H1 (cell line): ENCODE measurements around the gene CD300A. TPM values are rescaled to one million over a fixed set of nuclear protein-coding genes. Genes with fewer than 3 reads are reported as not detected.
A peak's percentile ranks its signal among the peaks of the same experiment; 100 is the strongest.

ENCODE experiments used
- CTCF ChIA-PET: fragments of 300-600 bp; sonication (Branson Sonifier 250); formaldehyde crosslinking; loops from one replicate; lab custom pipeline; 2021; ENCODE audit not compliant: partially characterized antibody; lab: Charles Lee
- POLR2A ChIA-PET: fragments of 300-600 bp; sonication (Branson Sonifier 250); formaldehyde crosslinking; loops from one replicate; lab custom pipeline; 2021; ENCODE audit warnings: inconsistent platforms; ENCODE audit not compliant: partially characterized antibody; lab: Charles Lee
- DNase-seq, 2 experiments: peaks; one replicate each; pipeline versions ENCODE4 v3.0.0 to v3.0.0-alpha.2; 2010 to 2022; ENCODE audit warnings: low spot score in 2 of 2, low read depth in 1 of 2, mixed read lengths in 1 of 2
- FAIRE-seq: peaks from 2 replicates; lab custom pipeline; 2011; peaks lifted over from hg19 to GRCh38; lab: Jason Lieb, UNC
- H2AFZ ChIP-seq: 2 replicates; pipeline ENCODE4 v1.8.1; 2012; ENCODE audit warnings: low read length, inconsistent platforms
- H2AK5ac ChIP-seq: 2 replicates; pipeline ENCODE4 v1.6.1; 2013; ENCODE audit warnings: low read depth, low read length
- H2BK120ac ChIP-seq: replicated peaks from 2 replicates; pipeline ENCODE3; 2013; ENCODE audit warnings: low read depth, low read length, inconsistent platforms
- H2BK12ac ChIP-seq: 2 replicates; pipeline ENCODE4 v1.6.1; 2013; ENCODE audit warnings: low read depth, low read length
- H2BK15ac ChIP-seq: 2 replicates; pipeline ENCODE4 v1.6.1; 2013; ENCODE audit warnings: low read length
- H2BK20ac ChIP-seq: 2 replicates; pipeline ENCODE4 v1.6.1; 2013; ENCODE audit warnings: low read length
- H2BK5ac ChIP-seq: 2 replicates; pipeline ENCODE4 v1.6.1; 2013; ENCODE audit warnings: low read depth, low read length
- H3K14ac ChIP-seq: 2 replicates; pipeline ENCODE4 v1.6.1; 2013; ENCODE audit warnings: inconsistent platforms; ENCODE audit not compliant: insufficient read length
- H3K18ac ChIP-seq: 2 replicates; pipeline ENCODE4 v1.6.1; 2013; ENCODE audit warnings: low read length; ENCODE audit errors: extremely low read depth
- H3K23ac ChIP-seq: 2 replicates; pipeline ENCODE4 v1.6.1; 2013; ENCODE audit warnings: inconsistent platforms; ENCODE audit not compliant: insufficient read length
- H3K23me2 ChIP-seq: 2 replicates; pipeline ENCODE4 v1.6.1; 2013; ENCODE audit warnings: low read depth, low read length
- H3K27ac ChIP-seq: 2 replicates; pipeline ENCODE4 v1.6.1; 2011; ENCODE audit warnings: low read depth, low read length, inconsistent platforms
- H3K27me3 ChIP-seq, 4 experiments: replicated peaks in 1 of 4; 1 replicate in 1 of 4; 2 replicates in 3 of 4; pipeline versions ENCODE4 v1.6.1 to v1.8.1; 2011 to 2013; ENCODE audit warnings: low read length in 3 of 4, mild to moderate bottlenecking in 3 of 4, inconsistent platforms in 2 of 4, mixed read lengths in 2 of 4, moderate library complexity in 1 of 4; ENCODE audit not compliant: control insufficient read depth in 3 of 4, insufficient read depth in 3 of 4; ENCODE audit errors: extremely low read depth in 1 of 4
- H3K36me3 ChIP-seq, 4 experiments: 2 replicates each; pipeline versions ENCODE4 v1.6.1 to v1.8.1; 2011 to 2013; ENCODE audit warnings: mild to moderate bottlenecking in 4 of 4, low read length in 3 of 4, moderate library complexity in 2 of 4, control low read depth in 1 of 4, inconsistent platforms in 1 of 4; ENCODE audit not compliant: insufficient read depth in 4 of 4, control insufficient read depth in 2 of 4
- H3K4ac ChIP-seq: replicated peaks from 2 replicates; pipeline ENCODE3; 2013; ENCODE audit warnings: low read length, low read depth, mixed read lengths, inconsistent platforms; ENCODE audit not compliant: insufficient read length
- H3K4me1 ChIP-seq, 4 experiments: replicated peaks in 1 of 4; 1 replicate in 1 of 4; 2 replicates in 3 of 4; pipeline versions ENCODE4 v1.6.1 to v1.8.1; 2011 to 2013; ENCODE audit warnings: low read length in 3 of 4, inconsistent platforms in 2 of 4, mixed read lengths in 1 of 4; ENCODE audit not compliant: insufficient read depth in 4 of 4, control insufficient read depth in 3 of 4
- H3K4me2 ChIP-seq, 2 experiments: 2 replicates each; pipeline versions ENCODE4 v1.6.1 to v1.8.1; 2011 to 2013; ENCODE audit warnings: low read depth in 2 of 2, low read length in 2 of 2, control low read depth in 1 of 2, inconsistent platforms in 1 of 2, mild to moderate bottlenecking in 1 of 2; ENCODE audit not compliant: insufficient read depth in 1 of 2
- H3K4me3 ChIP-seq, 4 experiments: fragments of 200-600, 300-600 bp in 1 of 4; sonication (generic), shearing (Covaris generic), sonication (Bioruptor Twin) in 1 of 4; 2 replicates each; pipeline versions ENCODE4 v1.5.1 to v1.8.1; 2011 to 2016; ENCODE audit warnings: low read length in 4 of 4, low read depth in 3 of 4, control low read depth in 2 of 4, inconsistent platforms in 2 of 4, mild to moderate bottlenecking in 2 of 4, mixed read lengths in 1 of 4, moderate library complexity in 1 of 4; ENCODE audit not compliant: insufficient read depth in 2 of 4; ENCODE audit errors: extremely low read depth in 1 of 4
- H3K56ac ChIP-seq: replicated peaks from 2 replicates; pipeline ENCODE3; 2013; ENCODE audit warnings: low read depth, mild to moderate bottlenecking, mixed read lengths, low read length, inconsistent platforms; ENCODE audit not compliant: insufficient read length
- H3K79me1 ChIP-seq: 2 replicates; pipeline ENCODE4 v1.6.1; 2013; ENCODE audit warnings: low read depth, low read length, control low read depth
- H3K79me2 ChIP-seq, 2 experiments: 2 replicates each; pipeline versions ENCODE4 v1.6.1 to v1.8.1; 2012 to 2013; ENCODE audit warnings: low read length in 2 of 2, mild to moderate bottlenecking in 2 of 2, inconsistent platforms in 1 of 2; ENCODE audit not compliant: insufficient read depth in 2 of 2, control insufficient read depth in 1 of 2
- H3K9ac ChIP-seq, 4 experiments: replicated peaks in 1 of 4; 1 replicate in 1 of 4; 2 replicates in 3 of 4; pipeline versions ENCODE4 v1.6.1 to v1.8.1; 2011 to 2013; ENCODE audit warnings: low read depth in 3 of 4, low read length in 3 of 4, control low read depth in 2 of 4, mild to moderate bottlenecking in 2 of 4, moderate library complexity in 2 of 4, inconsistent platforms in 1 of 4; ENCODE audit errors: extremely low read depth in 1 of 4
- H3K9me3 ChIP-seq, 2 experiments: 2 replicates each; pipeline versions ENCODE4 v1.6.1 to v1.8.1; 2012 to 2013; ENCODE audit warnings: mild to moderate bottlenecking in 2 of 2, moderate library complexity in 2 of 2, control low read depth in 1 of 2, inconsistent platforms in 1 of 2, low read depth in 1 of 2, low read length in 1 of 2, mixed read lengths in 1 of 2; ENCODE audit not compliant: insufficient read depth in 2 of 2
- H4K20me1 ChIP-seq, 2 experiments: replicated peaks in 1 of 2; 2 replicates each; pipeline versions ENCODE3 to v1.8.1; 2011 to 2013; ENCODE audit warnings: inconsistent platforms in 2 of 2, low read length in 2 of 2, mild to moderate bottlenecking in 1 of 2; ENCODE audit not compliant: insufficient read depth in 2 of 2, control insufficient read depth in 1 of 2
- H4K5ac ChIP-seq: 2 replicates; pipeline ENCODE4 v1.6.1; 2013; ENCODE audit warnings: low read length, low read depth, mixed read lengths, inconsistent platforms; ENCODE audit not compliant: insufficient read length
- H4K8ac ChIP-seq: 2 replicates; pipeline ENCODE4 v1.8.0; 2013; ENCODE audit warnings: mild to moderate bottlenecking, moderate library complexity, low read length, inconsistent platforms; ENCODE audit not compliant: insufficient read depth; ENCODE audit errors: extremely low read depth
- H4K91ac ChIP-seq: replicated peaks from 2 replicates; pipeline ENCODE3; 2013; ENCODE audit warnings: low read length, mixed read lengths, inconsistent platforms; ENCODE audit not compliant: insufficient read length
- PHF8 ChIP-seq: fragments of 200-600 bp; sonication (generic); conservative IDR thresholded peaks from 2 replicates; pipeline ENCODE4 v1.7.1; 2012; ENCODE audit warnings: low read depth, mild to moderate bottlenecking, inconsistent platforms, low read length, moderate library complexity
- SP1 ChIP-seq: IDR thresholded peaks from 2 replicates; pipeline ENCODE4 v1.6.1; 2011; ENCODE audit warnings: low read depth, low read length
- WGBS, 2 experiments: shearing (Covaris generic) in 1 of 2; methylation state at CpG; one replicate each; pipeline versions ENCODE4 v1.1.6 to v1.1.7; 2013 to 2015; ENCODE audit warnings: low lambda C conversion rate in 2 of 2, mixed read lengths in 2 of 2, inconsistent platforms in 1 of 2, low coverage in 1 of 2, missing lambda C conversion rate in 1 of 2; ENCODE audit not compliant: insufficient replicate concordance in 2 of 2, insufficient coverage in 1 of 2, insufficient read length in 1 of 2; ENCODE audit errors: extremely low coverage in 1 of 2, missing lambda C conversion rate in 1 of 2; 5-methylcytosine and 5-hydroxymethylcytosine counted together
- polyA plus RNA-seq, 7 experiments: library from polyadenylated mRNA; depleted of rRNA in 3 of 7; stranded (reverse) in 5 of 7; unstranded in 2 of 7; fragments of >200 nt in 5 of 7; fragments of 200-250 nt in 2 of 7; gene quantifications; 1 replicate in 5 of 7; 2 replicates in 1 of 7; 4 replicates in 1 of 7; pipeline versions ENCODE4 v1.2.1 to v1.2.3, GENCODE V29; 2011 to 2013; ENCODE audit warnings: missing spikeins in 2 of 7, mixed read lengths in 2 of 7
- total RNA-seq: library from RNA; stranded (reverse); fragmentation: NEBNext Ultra II Directional; extraction: Animal tissue kit (Norgen Biotek cat#: 25700); gene quantifications from 2 replicates; pipeline ENCODE4 v1.2.1, GENCODE V29; 2021

The CD300A gene
- total and polyA plus RNA-seq, 2 of the 8 experiments (the other 6 are each of a cell fraction or from before 2014, with no cell fraction given): 0.52 to 1.3 TPM

DNA sequence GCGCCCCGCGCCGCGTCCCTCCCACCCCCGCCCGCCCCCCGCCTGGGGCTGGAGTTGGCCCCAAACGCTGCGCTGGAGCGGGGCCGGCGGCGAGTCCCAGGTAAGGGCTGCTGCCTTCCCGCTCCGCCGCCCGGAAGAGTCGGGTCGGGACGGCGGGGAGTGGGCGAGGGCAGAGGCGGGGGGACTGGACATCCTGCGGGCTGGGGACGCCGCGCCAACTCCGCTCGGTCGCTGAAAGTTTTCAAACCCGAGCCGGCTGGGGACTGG, 34.1 kb upstream of the CD300A start:
- H3K79me2 ChIP-seq: peaks cover 0 to 3% of the 10 kb centered on the region in 2 experiments; a peak in 1 of 4 replicates
- H4K91ac ChIP-seq: no peak overlapping the region
- no peak for DNase-seq

More for the DNA sequence above, 34.1 kb upstream of the CD300A start:
- Histone ChIP-seq H3K18ac (peak overlapping the region; percentile 87), H3K9ac (peak overlapping the region in 2 of 4 experiments; percentile 26 to 72; a peak in 3 of 7 replicates), H2BK15ac (no peak overlapping the region), H3K4me3 (peak overlapping the region; percentile 52 to 84 (median 79)), H3K14ac (no peak overlapping the region), H4K5ac (no peak overlapping the region), H3K79me1 (0 out of 2 replicates have a peak, but pooled peaks cover 2% of the 10 kb centered on the region), H4K20me1 (peaks cover 0 to 2% of the 10 kb centered on the region in 2 experiments), H3K56ac (no peak overlapping the region), H2BK20ac (no peak overlapping the region), H3K23ac (no peak overlapping the region), H3K9me3 (no peaks in the 10 kb centered on the region), H2BK12ac (no peak overlapping the region; the same call in 1 of the 2 replicates), H3K4me2 (peak overlapping the region; percentile 96 to 100; a peak in 3 of 4 replicates), H4K8ac (peak overlapping the region; percentile 54), H3K27ac (no peak overlapping the region), H3K36me3 (no peaks in the 10 kb centered on the region), H2AFZ (no peak overlapping the region), H2BK5ac (no peak overlapping the region), H3K23me2 (peaks cover 24% of the 10 kb centered on the region), H2AK5ac (no peak overlapping the region), H3K4me1 (peaks cover 10 to 32% (median 23%) of the 10 kb centered on the region in 4 experiments), H2BK120ac (no peak overlapping the region), H3K27me3 (peaks cover 0 to 22% (median 13%) of the 10 kb centered on the region in 4 experiments; a peak in 5 of 7 replicates), H3K4ac (no peak overlapping the region)
- TF ChIP-seq PHF8 (0 out of 2 replicates have a peak, but pooled peaks have one; percentile 12), SP1 (no peak)
- POLR2A ChIA-PET: no interaction called here
- 2% methylated on average over 15 of the region's 33 CpGs; no CpG with 5 or more reads in 1 of the 2 experiments for WGBS, 2 experiments
- no peak for FAIRE-seq
- CTCF ChIA-PET: no interaction called here
